Loucy (cell line): ENCODE results near the gene PATL2.
A peak's percentile ranks its signal among the peaks of the same experiment; 100 is the strongest.

ENCODE experiments used
- H2AFZ ChIP-seq: fragments of 200-600 bp; sonication (generic); 2 replicates; pipeline ENCODE4 v1.6.0; 2016; ENCODE audit warnings: antibody characterized with exemption, mild to moderate bottlenecking, low read length, moderate library complexity
- H3F3A ChIP-seq: fragments of 200-600 bp; 2 replicates; pipeline ENCODE4 v1.6.0; 2016; ENCODE audit warnings: antibody characterized with exemption, low read depth, mild to moderate bottlenecking
- H3K27me3 ChIP-seq: fragments of 200-600 bp; sonication (generic); 2 replicates; pipeline ENCODE4 v1.6.1; 2014; ENCODE audit warnings: low read length, mild to moderate bottlenecking; ENCODE audit not compliant: insufficient read depth, poor library complexity, severe bottlenecking
- H3K36me3 ChIP-seq: fragments of 200-600 bp; sonication (generic); 2 replicates; pipeline ENCODE4 v1.6.1; 2016; ENCODE audit warnings: low read length; ENCODE audit not compliant: insufficient read depth
- H3K4me1 ChIP-seq: fragments of 200-600 bp; sonication (generic); 2 replicates; pipeline ENCODE4 v1.5.1; 2014; ENCODE audit warnings: low read length, mild to moderate bottlenecking; ENCODE audit not compliant: insufficient read depth, poor library complexity, severe bottlenecking
- H3K4me2 ChIP-seq: fragments of 200-600 bp; sonication (generic); 2 replicates; pipeline ENCODE4 v1.6.0; 2014; ENCODE audit warnings: antibody characterized with exemption, low read length, low read depth, mild to moderate bottlenecking; ENCODE audit not compliant: poor library complexity, severe bottlenecking
- H3K4me3 ChIP-seq: fragments of 200-600 bp; sonication (generic); 2 replicates; pipeline ENCODE4 v1.5.1; 2014; ENCODE audit warnings: low read length, mild to moderate bottlenecking, mixed read lengths; ENCODE audit not compliant: poor library complexity, severe bottlenecking
- H3K79me2 ChIP-seq: fragments of 200-600 bp; sonication (generic); 2 replicates; pipeline ENCODE4 v1.6.1; 2014; ENCODE audit warnings: low read length; ENCODE audit not compliant: insufficient read depth
- H3K9ac ChIP-seq: fragments of 200-600 bp; sonication (generic); 2 replicates; pipeline ENCODE4 v1.6.0; 2014; ENCODE audit warnings: mild to moderate bottlenecking, low read depth, low read length, moderate library complexity; ENCODE audit not compliant: poor library complexity, severe bottlenecking
- H3K9me2 ChIP-seq: fragments of 200-600 bp; sonication (generic); replicated peaks from 2 replicates; pipeline ENCODE4 v1.6.1; 2016; ENCODE audit warnings: low read depth, low read length, mixed read lengths
- H3K9me3 ChIP-seq: fragments of 200-600 bp; sonication (generic); 2 replicates; pipeline ENCODE4 v1.6.1; 2014; ENCODE audit warnings: mild to moderate bottlenecking, antibody characterized with exemption, low read length, low read depth; ENCODE audit not compliant: insufficient read depth
- H4K20me1 ChIP-seq: fragments of 200-600 bp; sonication (generic); 2 replicates; pipeline ENCODE4 v1.6.0; 2014; ENCODE audit warnings: antibody characterized with exemption, low read length, mild to moderate bottlenecking; ENCODE audit not compliant: insufficient read depth, poor library complexity, severe bottlenecking
- EZH2phosphoT487 ChIP-seq: fragments of 200-600 bp; IDR thresholded peaks from 2 replicates; pipeline ENCODE4 v1.6.1; 2018; ENCODE audit warnings: antibody characterized with exemption, mild to moderate bottlenecking, moderate library complexity, borderline replicate concordance
- TF ChIP-seq, protein P1 (sequence below): fragments of 200-600 bp; sonication (generic); conservative IDR thresholded peaks from 2 replicates; pipeline ENCODE4 v1.5.1; 2014; ENCODE audit warnings: mild to moderate bottlenecking, antibody characterized with exemption, low read length

PATL2 gene

GRCh38 chr15:44727485-44728231, 16.5 kb upstream of the PATL2 start:
- Histone ChIP-seq H2AFZ (no peak overlapping the region), H3K9ac (peak overlapping the region; percentile 96), H3K4me3 (peak overlapping the region; percentile 94), H3K36me3 (no peaks in the 10 kb centered on the region), H3K4me1 (peaks cover 65% of the 10 kb centered on the region), H3K27me3 (no peaks in the 10 kb centered on the region), H3K79me2 (peaks cover 33% of the 10 kb centered on the region), H3F3A (peaks cover 6% of the 10 kb centered on the region), H3K9me2 (no peaks in the 10 kb centered on the region), H3K9me3 (no peaks in the 10 kb centered on the region), H4K20me1 (no peaks in the 10 kb centered on the region), H3K4me2 (peak overlapping the region; percentile 89)
- TF ChIP-seq, protein P1, sequence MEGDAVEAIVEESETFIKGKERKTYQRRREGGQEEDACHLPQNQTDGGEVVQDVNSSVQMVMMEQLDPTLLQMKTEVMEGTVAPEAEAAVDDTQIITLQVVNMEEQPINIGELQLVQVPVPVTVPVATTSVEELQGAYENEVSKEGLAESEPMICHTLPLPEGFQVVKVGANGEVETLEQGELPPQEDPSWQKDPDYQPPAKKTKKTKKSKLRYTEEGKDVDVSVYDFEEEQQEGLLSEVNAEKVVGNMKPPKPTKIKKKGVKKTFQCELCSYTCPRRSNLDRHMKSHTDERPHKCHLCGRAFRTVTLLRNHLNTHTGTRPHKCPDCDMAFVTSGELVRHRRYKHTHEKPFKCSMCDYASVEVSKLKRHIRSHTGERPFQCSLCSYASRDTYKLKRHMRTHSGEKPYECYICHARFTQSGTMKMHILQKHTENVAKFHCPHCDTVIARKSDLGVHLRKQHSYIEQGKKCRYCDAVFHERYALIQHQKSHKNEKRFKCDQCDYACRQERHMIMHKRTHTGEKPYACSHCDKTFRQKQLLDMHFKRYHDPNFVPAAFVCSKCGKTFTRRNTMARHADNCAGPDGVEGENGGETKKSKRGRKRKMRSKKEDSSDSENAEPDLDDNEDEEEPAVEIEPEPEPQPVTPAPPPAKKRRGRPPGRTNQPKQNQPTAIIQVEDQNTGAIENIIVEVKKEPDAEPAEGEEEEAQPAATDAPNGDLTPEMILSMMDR = no peak
- no peak for TF ChIP-seq EZH2phosphoT487

DNA sequence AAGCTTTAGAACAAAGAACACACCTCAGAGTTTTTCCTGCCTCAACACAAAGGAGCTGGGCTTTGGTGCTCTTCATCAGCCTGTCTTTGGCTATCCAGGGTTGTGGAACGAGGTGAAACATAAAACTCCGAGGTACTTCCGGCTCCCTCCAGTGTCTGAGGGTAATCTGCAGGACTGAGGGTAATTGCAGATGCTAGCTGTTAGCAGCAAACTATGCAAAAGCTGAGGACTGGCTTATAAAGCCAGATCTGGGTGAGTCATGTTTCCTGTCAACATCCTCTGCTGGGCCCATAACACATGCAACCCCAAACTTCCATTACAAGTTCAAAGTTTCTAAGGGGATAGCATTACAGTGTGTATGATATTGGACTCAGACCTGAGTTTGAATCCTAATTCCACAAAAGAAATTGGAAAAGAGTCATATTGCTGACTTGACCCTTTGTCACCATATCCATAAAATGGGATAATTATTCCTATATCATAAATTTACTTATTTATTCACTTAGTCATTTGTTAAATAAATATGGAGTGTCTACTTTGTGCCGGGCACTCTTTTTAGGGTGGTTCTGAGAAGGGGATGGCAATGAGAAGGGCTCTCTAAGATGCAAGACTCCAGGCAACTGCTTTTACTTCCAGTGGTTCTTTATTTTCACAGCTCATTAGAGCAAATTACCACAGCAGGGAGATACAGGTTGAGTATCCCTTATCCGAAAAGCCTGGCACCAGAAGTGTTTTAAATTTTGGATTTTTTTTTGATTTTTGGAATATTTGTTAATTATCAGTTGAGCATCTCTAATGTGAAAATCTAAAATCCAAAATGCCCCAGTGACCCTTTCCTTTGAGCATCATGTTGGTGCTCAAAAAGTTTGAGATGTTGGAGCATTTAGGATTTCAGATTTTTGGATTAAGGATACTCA, 15.7 kb upstream of the PATL2 start:
- Histone ChIP-seq H3K27me3 (no peaks in the 10 kb centered on the region), H3K9me3 (no peaks in the 10 kb centered on the region), H3F3A (peaks cover 6% of the 10 kb centered on the region), H3K4me2 (peak overlapping the region; percentile 89), H2AFZ (peak overlapping the region; percentile 21; the same call in 1 of the 2 replicates), H3K9ac (peak overlapping the region; percentile 96), H3K36me3 (no peaks in the 10 kb centered on the region), H4K20me1 (no peaks in the 10 kb centered on the region), H3K79me2 (peaks cover 33% of the 10 kb centered on the region), H3K4me3 (peak overlapping the region; percentile 70), H3K9me2 (no peaks in the 10 kb centered on the region), H3K4me1 (peaks cover 61% of the 10 kb centered on the region)
- no peak for TF ChIP-seq EZH2phosphoT487
- TF ChIP-seq, protein P1 = no peak

DNA sequence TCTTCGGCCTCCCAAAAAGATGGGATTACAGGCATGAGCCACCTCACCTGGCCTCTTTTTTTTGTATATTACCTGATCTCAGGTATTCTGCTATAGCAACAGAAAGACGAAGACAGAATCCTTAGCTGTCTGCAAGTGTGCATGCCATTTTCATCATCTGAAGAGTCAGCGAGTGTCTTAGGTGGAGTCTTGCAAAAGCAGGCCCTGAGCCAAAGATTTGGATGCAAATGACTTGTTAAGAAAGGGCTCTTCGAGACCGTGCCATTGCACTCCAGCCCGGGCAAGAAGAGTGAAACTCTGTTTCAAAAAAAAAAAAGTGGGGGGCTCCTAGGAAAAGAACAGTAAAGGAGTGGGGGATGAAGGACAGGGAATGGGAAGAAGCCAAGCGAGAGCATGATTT, 15.0 kb upstream of the PATL2 start:
- H3K4me1 ChIP-seq = peaks cover 56% of the 10 kb centered on the region
- no peaks in the 10 kb centered on the region for H3K27me3 ChIP-seq
- H3K79me2 ChIP-seq = peaks cover 33% of the 10 kb centered on the region
- peak overlapping the region; percentile 21; the same call in 1 of the 2 replicates for H2AFZ ChIP-seq
- H3K36me3 ChIP-seq = no peaks in the 10 kb centered on the region
- no peaks in the 10 kb centered on the region for H4K20me1 ChIP-seq
- TF ChIP-seq EZH2phosphoT487 = no peak
- TF ChIP-seq, protein P1 = no peak
- H3K9me2 ChIP-seq = no peaks in the 10 kb centered on the region
- H3K4me3 ChIP-seq = peak overlapping the region; percentile 70
- peak overlapping the region; percentile 96 for H3K9ac ChIP-seq
- H3F3A ChIP-seq = peaks cover 6% of the 10 kb centered on the region
- no peaks in the 10 kb centered on the region for H3K9me3 ChIP-seq
- peak overlapping the region; percentile 89 for H3K4me2 ChIP-seq
